Mesothelial cell of epicardium (in vitro differentiated cells): ENCODE results near the gene SPINK4. TPM values are rescaled to one million over a fixed set of nuclear protein-coding genes. Genes with fewer than 3 reads are reported as not detected.

ENCODE experiments used
- DNase-seq, 2 experiments: peaks; one replicate each; pipeline ENCODE4 v3.0.0; 2021; ENCODE audit warnings: low spot score in 2 of 2; ENCODE audit not compliant: unreplicated experiment in 2 of 2
- H3K27ac Mint-ChIP-seq: 2 replicates; pipeline ENCODE4 v1.8.0; 2021; ENCODE audit warnings: mixed read lengths
- H3K27me3 Mint-ChIP-seq: 2 replicates; pipeline ENCODE4 v1.8.0; 2021; ENCODE audit warnings: low read depth, mixed read lengths
- H3K36me3 Mint-ChIP-seq: 2 replicates; pipeline ENCODE4 v1.8.0; 2021; ENCODE audit warnings: mixed read lengths
- H3K4me1 Mint-ChIP-seq: 2 replicates; pipeline ENCODE4 v1.8.0; 2021; ENCODE audit warnings: mixed read lengths
- H3K4me3 Mint-ChIP-seq: 2 replicates; pipeline ENCODE4 v1.8.0; 2021; ENCODE audit warnings: mild to moderate bottlenecking, moderate library complexity, mixed read lengths
- H3K9me3 Mint-ChIP-seq: 2 replicates; pipeline ENCODE4 v1.8.0; 2021; ENCODE audit warnings: mixed read lengths
- CTCF ChIP-seq: fragments of 200-600 bp; sonication (generic); IDR thresholded peaks from one replicate; pipeline ENCODE4 v1.5.0; 2021; ENCODE audit warnings: antibody characterized with exemption; ENCODE audit not compliant: unreplicated experiment
- total RNA-seq: library from RNA; stranded (reverse); gene quantifications from 3 replicates; pipeline ENCODE4 v1.2.1, GENCODE V29; 2021

The SPINK4 gene
- not detected in 3 replicates for total RNA-seq

- H3K27ac Mint-ChIP-seq, result peak within 1 kb of the TSS; percentile 32
- no peak within 1 kb of the TSS for H3K4me3 Mint-ChIP-seq
- peaks cover 6% of the 10 kb centered on the region for H3K4me1 Mint-ChIP-seq
- no peaks in the 10 kb centered on the region for H3K36me3 Mint-ChIP-seq
- peaks cover 26% of the 10 kb centered on the region for H3K27me3 Mint-ChIP-seq
- DNase-seq, result no peak
- H3K9me3 Mint-ChIP-seq, result no peaks in the 10 kb centered on the region
- TF ChIP-seq CTCF, result no peak
Measured at GRCh38 chr9:33239921-33240320, at the start of gene SPINK4. TSS of gene SPINK4 (plus strand) at chr9:33240167. CDS start at chr9:33240209, 42 bp downstream.

- H3K36me3 Mint-ChIP-seq, result no peaks in the 10 kb centered on the region
- H3K27me3 Mint-ChIP-seq, result no peaks in the 10 kb centered on the region
- H3K27ac Mint-ChIP-seq, result no peak overlapping the region
- H3K4me3 Mint-ChIP-seq, result no peak overlapping the region
- H3K4me1 Mint-ChIP-seq, result peaks cover 19% of the 10 kb centered on the region
- no peak for TF ChIP-seq CTCF
- H3K9me3 Mint-ChIP-seq, result no peaks in the 10 kb centered on the region
- no peak for DNase-seq
Measured at GRCh38 chr9:33192493-33193255, 47.3 kb upstream of the SPINK4 start.

GRCh38 chr9:33193818-33194217 is 46.1 kb upstream of the SPINK4 start:
- Mint-ChIP-seq H3K9me3 (no peaks in the 10 kb centered on the region), H3K4me1 (peaks cover 9% of the 10 kb centered on the region), H3K27ac (no peak overlapping the region), H3K27me3 (no peaks in the 10 kb centered on the region), H3K36me3 (no peaks in the 10 kb centered on the region), H3K4me3 (no peak overlapping the region)
- no peak for DNase-seq
- TF ChIP-seq CTCF, result no peak

- H3K27ac Mint-ChIP-seq, result no peak overlapping the region
- no peak overlapping the region for H3K4me3 Mint-ChIP-seq
- H3K9me3 Mint-ChIP-seq, result no peaks in the 10 kb centered on the region
- no peak for DNase-seq
- no peaks in the 10 kb centered on the region for H3K27me3 Mint-ChIP-seq
- no peaks in the 10 kb centered on the region for H3K4me1 Mint-ChIP-seq
- no peak for TF ChIP-seq CTCF
- H3K36me3 Mint-ChIP-seq, result no peaks in the 10 kb centered on the region
Measured at GRCh38 chr9:33196736-33197135, 43.2 kb upstream of the SPINK4 start.

- H3K4me1 Mint-ChIP-seq, result no peaks in the 10 kb centered on the region
- no peak overlapping the region for H3K27ac Mint-ChIP-seq
- no peaks in the 10 kb centered on the region for H3K27me3 Mint-ChIP-seq
Measured at GRCh38 chr9:33197279-33198152, 42.5 kb upstream of the SPINK4 start.

More at GRCh38 chr9:33197279-33198152, 42.5 kb upstream of the SPINK4 start:
- DNase-seq, result no peak
- TF ChIP-seq CTCF, result no peak
- Mint-ChIP-seq H3K36me3 (no peaks in the 10 kb centered on the region), H3K4me3 (no peak overlapping the region), H3K9me3 (no peaks in the 10 kb centered on the region)
